Psoas muscle (tissue), 8 donors: ENCODE measurements around the gene ITPR1. TPM values are rescaled to one million over a fixed set of nuclear protein-coding genes. Genes with fewer than 3 reads are reported as not detected.

Experiments used
- ATAC-seq, 4 donors: fragments of 200-7000 bp; cut with Tn5 transposase; one replicate each; pipeline ENCODE4 v1.9.1; 2020; ENCODE audit warnings: moderate library complexity in 3 of 4, mild to moderate bottlenecking in 2 of 4
- DNase-seq, 2 donors: peaks; one replicate each; pipeline ENCODE4 v3.0.0-alpha.2; 2020
- H3K27ac ChIP-seq: fragments of 200-600 bp; one replicate; pipeline ENCODE4 v1.8.0; 2022
- H3K27me3 ChIP-seq, 3 donors: fragments of 200-600 bp in 1 of 3; one replicate each; pipeline versions ENCODE4 v1.6.1 to v1.8.0; 2013 to 2022; ENCODE audit warnings: low read length in 2 of 3, mild to moderate bottlenecking in 2 of 3, moderate library complexity in 1 of 3; ENCODE audit not compliant: insufficient read depth in 3 of 3
- H3K36me3 ChIP-seq, 2 donors: fragments of 200-600 bp in 1 of 2; one replicate each; pipeline versions ENCODE4 v1.6.1 to v1.8.0; 2013 to 2022; ENCODE audit warnings: low read depth in 1 of 2, mild to moderate bottlenecking in 1 of 2, moderate library complexity in 1 of 2; ENCODE audit not compliant: insufficient read depth in 1 of 2
- H3K4me1 ChIP-seq: fragments of 200-600 bp; one replicate; pipeline ENCODE4 v1.8.0; 2022
- H3K4me3 ChIP-seq: fragments of 200-600 bp; one replicate; pipeline ENCODE4 v1.8.0; 2022; ENCODE audit warnings: mild to moderate bottlenecking
- H3K9me3 ChIP-seq: fragments of 200-600 bp; one replicate; pipeline ENCODE4 v1.8.0; 2022
- CTCF ChIP-seq: fragments of 200-600 bp; IDR thresholded peaks from one replicate; pipeline ENCODE4 v1.8.0; 2022; ENCODE audit warnings: antibody characterized with exemption
- WGBS, 3 donors: extraction: QIAGEN DNeasy Blood & Tissue Kit; methylation state at CpG; one replicate each; pipeline versions ENCODE4 v1.1.6 to v1.1.7; 2013; 5-methylcytosine and 5-hydroxymethylcytosine counted together
- intact Hi-C, 2 donors: fragments of 100-400 bp; cut with DNase I; formaldehyde crosslinking; loops; one replicate each; pipeline versions ENCODE4 v1.11.0 to v1.14.2; 2022
- polyA plus RNA-seq, 3 donors: library from polyadenylated mRNA; stranded (reverse); fragments of 200-250 nt; gene quantifications; one replicate each; pipeline ENCODE4 v1.2.3, GENCODE V29; 2013
- total RNA-seq, 4 donors: library from RNA; stranded (reverse); fragmentation: NEBNext Ultra II Directional in 2 of 4; extraction: Animal tissue kit (Norgen Biotek cat#: 25700) in 2 of 4; gene quantifications; one replicate each; pipeline versions ENCODE4 v1.2.1 to v1.2.4, GENCODE V29; 2021 to 2023
- donor health status: healthy with polysubstance abuse.
- donor health status: DM: no; HTN: no; CAD: no; lungs with moderate emphysema.
- donor health status: Bipolar disorder and iron deficiency.
- donor health status: healthy.
- donor health status: DM: yes; HTN: yes; CAD: no.
- donor health status: DM: no; HTN: no; CAD: no.
- donor health status: DM: no; HTN: no; CAD: no.
- donor health status: DM: yes; HTN: yes; CAD: no.

ITPR1 gene
- total and polyA plus RNA-seq, 7 donors = 4.4 to 9.2 (median 8.8) TPM

GRCh38 chr3:4675704-4676103, 182.6 kb downstream of the ITPR1 start:
- intact Hi-C loops = no loop called here
- H3K4me3 ChIP-seq = no peak overlapping the region
- no peak for TF ChIP-seq CTCF
- H3K9me3 ChIP-seq = no peaks in the 10 kb centered on the region
- WGBS, 3 donors = 80 to 88% (median 86%) methylated on average over 1 of the region's 1 CpG
- no peak overlapping the region for H3K27ac ChIP-seq
- H3K36me3 ChIP-seq = peaks cover 0 to 37% of the 10 kb centered on the region in 2 donors
- no peaks in the 10 kb centered on the region for H3K4me1 ChIP-seq
- DNase-seq = no peak
- no peak for ATAC-seq
- no peaks in the 10 kb centered on the region for H3K27me3 ChIP-seq

- no peaks in the 10 kb centered on the region for H3K4me1 ChIP-seq
- no peaks in the 10 kb centered on the region for H3K27me3 ChIP-seq
- no peaks in the 10 kb centered on the region for H3K9me3 ChIP-seq
- no peak for DNase-seq
- 79 to 92% (median 88%) methylated on average over 10 of the region's 10 CpGs for WGBS, 3 donors
- no peak for ATAC-seq
- no peak overlapping the region for H3K27ac ChIP-seq
- TF ChIP-seq CTCF = no peak
- no peak overlapping the region for H3K4me3 ChIP-seq
- H3K36me3 ChIP-seq = peaks cover 0 to 20% of the 10 kb centered on the region in 2 donors
- intact Hi-C loops = no loop called here
Observed at GRCh38 chr3:4678320-4678719, 185.2 kb downstream of the ITPR1 start.

GRCh38 chr3:4680227-4680691, 187.1 kb downstream of the ITPR1 start:
- Histone ChIP-seq H3K9me3 (no peaks in the 10 kb centered on the region), H3K27ac (no peak overlapping the region), H3K36me3 (peaks cover 0 to 31% of the 10 kb centered on the region in 2 donors), H3K4me1 (no peaks in the 10 kb centered on the region), H3K4me3 (no peak overlapping the region), H3K27me3 (no peaks in the 10 kb centered on the region)
- TF ChIP-seq CTCF = no peak
- ATAC-seq = no peak
- DNase-seq = no peak
- intact Hi-C loops = no loop called here
- WGBS, 3 donors = 76 to 80% (median 77%) methylated on average over 3 of the region's 3 CpGs

GRCh38 chr3:4680871-4681300, 187.7 kb downstream of the ITPR1 start:
- no peak for ATAC-seq
- no peak overlapping the region for H3K27ac ChIP-seq
- no peak for DNase-seq
- H3K4me1 ChIP-seq = no peaks in the 10 kb centered on the region
- H3K36me3 ChIP-seq = peaks cover 0 to 32% of the 10 kb centered on the region in 2 donors
- H3K9me3 ChIP-seq = no peaks in the 10 kb centered on the region
- 94 to 100% (median 98%) methylated on average over 2 of the region's 2 CpGs for WGBS, 3 donors
- no peak for TF ChIP-seq CTCF
- H3K4me3 ChIP-seq = no peak overlapping the region
- H3K27me3 ChIP-seq = no peaks in the 10 kb centered on the region
- intact Hi-C loops = no loop called here

GRCh38 chr3:4681301-4681700, 188.2 kb downstream of the ITPR1 start:
- no peak overlapping the region for H3K4me3 ChIP-seq
- H3K9me3 ChIP-seq = no peaks in the 10 kb centered on the region
- ATAC-seq (no peak), DNase-seq (no peak)
- no peak for TF ChIP-seq CTCF
- no peaks in the 10 kb centered on the region for H3K27me3 ChIP-seq
- intact Hi-C loops = no loop called here
- H3K27ac ChIP-seq = no peak overlapping the region
- H3K4me1 ChIP-seq = no peaks in the 10 kb centered on the region
- H3K36me3 ChIP-seq = peaks cover 2 to 32% of the 10 kb centered on the region in 2 donors
